ENCODE measurements around the gene FGR.

The FGR gene

DNA sequence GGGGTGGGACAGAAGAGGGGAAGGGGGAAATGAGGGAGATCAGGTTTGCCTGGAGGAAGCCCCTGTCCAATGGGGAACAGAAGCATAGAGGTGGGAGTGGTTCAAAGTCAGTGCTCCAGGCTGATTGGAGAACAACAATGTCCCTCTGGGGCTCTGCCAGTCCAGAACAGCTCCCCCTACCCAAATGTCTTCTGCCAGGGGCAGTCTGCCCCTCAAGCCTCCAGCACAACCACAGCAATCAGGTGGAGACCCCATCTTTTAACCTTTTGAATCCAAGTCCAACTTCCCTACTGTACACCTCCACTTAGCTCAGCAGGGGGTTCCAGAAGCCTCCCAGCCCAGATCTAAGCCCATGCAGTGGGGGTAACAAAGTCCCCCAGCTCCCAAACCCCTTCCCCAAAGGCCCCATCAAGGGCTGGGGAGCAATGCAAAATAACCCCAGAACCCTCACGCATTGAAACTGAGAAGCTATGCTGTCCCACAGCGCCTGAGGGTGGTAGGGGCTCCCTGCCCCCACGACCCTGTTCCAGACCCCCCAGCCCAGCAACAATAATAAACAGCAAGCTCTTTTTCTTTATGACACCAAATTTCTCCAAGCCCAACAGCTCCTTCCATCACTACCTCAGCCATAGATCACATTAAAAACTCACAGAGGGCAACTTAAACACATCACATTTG lies 34.3 kb downstream of the FGR start:
- DNase-seq (ENCODE audit: low read depth) = no peak

GRCh38 chr1:27599605-27600497 lies 35.1 kb downstream of the FGR start:
- DNase-seq (ENCODE audit: low read depth) = no peak

GRCh38 chr1:27598902-27599528 lies 36.0 kb downstream of the FGR start:
- DNase-seq (ENCODE audit: low read depth) = peak; percentile 70

DNA sequence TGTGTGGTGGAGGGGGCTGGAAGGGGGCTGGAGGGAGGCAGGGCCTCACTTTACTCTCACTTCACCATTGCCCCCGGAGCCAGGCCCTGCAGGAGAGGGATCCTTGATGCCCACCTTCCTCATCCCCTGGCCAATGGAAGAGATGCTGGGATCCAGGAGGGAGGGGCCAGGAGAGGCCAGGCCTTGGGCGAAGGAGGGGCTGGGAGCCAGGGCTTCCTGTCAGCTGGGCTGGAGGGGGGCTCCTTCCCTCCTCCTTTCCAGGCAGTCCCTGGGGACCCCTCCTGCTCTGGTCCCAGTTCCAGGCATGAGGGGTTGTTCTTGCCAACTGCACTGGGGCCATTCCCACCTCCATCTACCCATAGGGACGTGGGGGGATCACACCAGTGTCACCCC lies 36.7 kb downstream of the FGR start:
- DNase-seq (ENCODE audit: low read depth) = no peak

DNA sequence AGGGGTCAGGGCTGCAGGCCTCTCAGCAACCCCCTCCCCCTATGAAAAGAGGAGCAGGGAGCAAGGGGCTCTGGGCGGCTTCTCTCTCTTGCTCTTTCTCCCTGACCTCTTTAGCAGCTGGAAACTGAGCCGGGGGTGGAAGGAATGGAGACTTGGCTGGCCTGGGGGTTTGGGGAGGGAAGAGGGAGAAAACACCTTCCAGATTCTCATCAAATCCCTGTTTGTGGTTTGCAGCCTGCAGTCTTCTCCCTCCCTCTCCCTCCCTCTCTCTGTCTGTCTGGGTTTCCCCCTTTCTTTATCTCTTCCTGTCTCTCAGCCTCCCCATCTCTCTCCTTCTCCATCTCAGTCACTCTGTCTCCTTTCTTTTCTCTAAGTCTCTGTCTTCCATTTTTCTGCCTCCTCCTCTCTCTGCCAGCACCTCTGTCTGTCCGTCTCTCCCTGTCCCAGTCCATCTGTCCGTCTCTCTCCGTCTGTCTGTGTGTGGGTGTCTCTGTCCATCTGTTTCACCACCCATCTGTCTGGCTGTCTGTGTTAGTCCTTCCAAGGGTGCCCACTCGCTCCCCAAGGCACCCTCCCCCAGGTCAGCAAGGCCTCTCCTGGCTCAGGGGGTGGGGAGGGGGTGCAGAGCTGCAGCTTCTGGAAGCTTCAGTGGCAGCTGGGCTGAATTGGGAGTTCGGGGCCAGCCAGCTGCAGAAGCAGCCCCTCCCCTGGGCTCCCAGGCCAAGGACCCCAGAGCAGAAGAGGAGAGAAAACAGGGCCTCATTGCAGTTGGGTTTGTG lies 37.3 kb downstream of the FGR start:
- DNase-seq (ENCODE audit: low read depth) = no peak

DNA sequence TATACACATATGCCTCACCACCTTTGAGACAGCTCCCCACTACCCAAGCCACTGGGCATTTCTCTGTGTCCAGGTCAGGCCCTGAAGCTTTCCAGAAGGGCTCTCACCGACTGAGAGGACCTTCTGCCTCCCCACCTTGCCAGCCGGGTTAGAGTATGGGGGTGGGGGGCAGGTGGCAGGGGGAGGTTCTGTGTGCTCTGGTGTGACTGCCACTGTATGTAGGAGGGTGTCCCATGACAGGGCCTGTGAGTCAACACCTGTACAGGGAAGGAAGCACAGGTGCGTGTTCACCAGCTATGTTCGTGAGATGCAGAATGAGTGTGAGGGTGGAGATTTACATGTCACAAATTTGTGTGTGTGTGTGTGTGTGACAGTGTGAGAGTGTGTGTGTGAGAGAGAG lies 38.0 kb downstream of the FGR start:
- no peak for DNase-seq (ENCODE audit: low read depth)

GRCh38 chr1:27596261-27596660 lies 38.7 kb downstream of the FGR start:
- DNase-seq (ENCODE audit: low read depth) = no peak

- no peak for DNase-seq (ENCODE audit: low read depth)
These were observed 39.4 kb downstream of the FGR start for GRCh38 chr1:27595597-27595996.

DNA sequence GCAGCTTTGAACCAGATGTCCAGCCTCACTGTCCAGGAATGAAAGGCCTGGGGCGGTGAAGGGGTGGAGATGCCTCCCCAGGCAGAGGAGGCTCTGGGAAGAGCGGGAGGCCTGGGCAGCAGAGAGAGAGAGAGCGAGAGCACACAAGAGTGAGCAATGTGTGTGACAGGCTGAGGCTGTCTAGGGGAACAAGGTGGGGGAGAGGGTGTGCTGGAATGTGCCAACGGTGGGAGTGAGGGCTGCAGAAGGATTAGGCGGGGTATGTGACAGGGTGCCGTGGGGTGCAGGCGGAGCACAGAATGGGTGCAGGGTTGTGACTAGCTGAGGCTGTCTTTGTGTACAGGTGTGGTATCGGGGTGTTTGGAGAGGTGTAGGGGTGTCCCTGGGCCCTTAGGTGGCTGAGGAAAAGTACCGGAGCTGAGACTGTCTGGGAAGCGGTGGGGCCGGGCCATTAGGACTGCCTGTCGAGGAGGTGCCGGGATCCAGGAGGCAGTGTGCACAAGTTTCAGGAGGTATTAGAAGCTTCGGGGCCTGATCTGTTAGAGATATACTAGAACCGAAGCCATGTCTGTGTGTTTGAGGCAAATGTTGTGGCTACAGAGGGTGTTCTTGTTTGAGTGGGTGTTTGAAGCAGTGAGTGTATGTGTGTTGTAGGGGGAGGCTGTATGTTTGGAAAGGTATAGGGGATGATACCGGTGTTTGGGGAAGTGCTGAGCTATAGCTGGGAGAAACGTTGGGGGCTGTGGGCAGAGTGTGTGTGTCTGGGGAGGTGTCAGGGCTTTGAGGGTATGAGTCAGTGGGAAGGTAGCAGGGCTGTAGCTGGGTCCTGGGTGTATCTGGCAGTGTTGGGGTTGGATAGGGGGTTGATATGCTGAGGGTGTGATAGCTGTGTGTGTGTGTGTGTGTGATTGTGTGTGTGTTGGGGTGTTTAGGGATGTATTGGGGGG lies 40.1 kb downstream of the FGR start:
- no peak for DNase-seq (ENCODE audit: low read depth)

DNA sequence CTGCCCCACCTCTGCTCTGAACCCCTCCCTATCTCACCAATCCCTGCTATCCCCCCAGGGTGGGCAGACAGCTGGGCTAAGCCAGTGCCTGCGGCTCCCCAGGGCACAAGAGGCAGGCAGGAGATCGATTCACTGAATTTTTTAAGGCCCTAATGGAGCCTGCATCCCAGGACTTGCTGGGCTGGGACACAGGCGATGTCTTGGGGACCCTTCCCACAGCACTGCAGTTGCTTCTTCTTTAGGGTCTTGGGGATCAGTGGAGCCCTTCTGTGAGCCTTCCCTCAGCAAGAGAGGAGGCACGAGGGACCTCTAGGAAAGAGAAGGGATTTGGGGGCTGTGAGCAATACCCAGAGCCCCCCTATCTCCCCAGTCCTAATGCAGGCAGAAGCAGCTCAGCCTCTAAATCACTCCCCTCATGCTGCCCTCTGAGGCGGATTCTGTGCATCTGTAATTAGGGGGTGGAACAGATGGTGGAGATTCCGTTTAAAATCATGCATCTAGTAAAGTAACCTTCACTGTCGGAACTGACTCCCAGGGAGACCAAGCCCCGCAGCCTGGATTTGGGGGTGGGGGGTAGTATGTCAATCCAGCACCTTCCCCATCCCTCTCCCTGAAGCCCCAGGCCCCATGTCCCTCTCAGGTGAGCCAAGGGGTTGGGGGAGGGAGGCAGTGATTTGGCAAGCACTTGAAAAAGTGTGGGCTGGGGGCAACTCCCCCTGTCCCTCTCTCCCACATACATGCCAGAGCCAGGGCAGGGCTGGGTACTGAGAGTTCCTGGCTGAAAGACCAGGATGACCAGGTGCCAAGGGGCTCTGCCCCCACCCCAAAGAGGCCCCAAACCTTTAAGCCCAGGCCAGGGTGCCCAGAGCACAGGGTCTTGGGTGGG lies 41.1 kb downstream of the FGR start:
- DNase-seq (ENCODE audit: low read depth) = no peak

- no peak for DNase-seq (ENCODE audit: low read depth)
These were observed 41.9 kb downstream of the FGR start for GRCh38 chr1:27592931-27593677.

DNA sequence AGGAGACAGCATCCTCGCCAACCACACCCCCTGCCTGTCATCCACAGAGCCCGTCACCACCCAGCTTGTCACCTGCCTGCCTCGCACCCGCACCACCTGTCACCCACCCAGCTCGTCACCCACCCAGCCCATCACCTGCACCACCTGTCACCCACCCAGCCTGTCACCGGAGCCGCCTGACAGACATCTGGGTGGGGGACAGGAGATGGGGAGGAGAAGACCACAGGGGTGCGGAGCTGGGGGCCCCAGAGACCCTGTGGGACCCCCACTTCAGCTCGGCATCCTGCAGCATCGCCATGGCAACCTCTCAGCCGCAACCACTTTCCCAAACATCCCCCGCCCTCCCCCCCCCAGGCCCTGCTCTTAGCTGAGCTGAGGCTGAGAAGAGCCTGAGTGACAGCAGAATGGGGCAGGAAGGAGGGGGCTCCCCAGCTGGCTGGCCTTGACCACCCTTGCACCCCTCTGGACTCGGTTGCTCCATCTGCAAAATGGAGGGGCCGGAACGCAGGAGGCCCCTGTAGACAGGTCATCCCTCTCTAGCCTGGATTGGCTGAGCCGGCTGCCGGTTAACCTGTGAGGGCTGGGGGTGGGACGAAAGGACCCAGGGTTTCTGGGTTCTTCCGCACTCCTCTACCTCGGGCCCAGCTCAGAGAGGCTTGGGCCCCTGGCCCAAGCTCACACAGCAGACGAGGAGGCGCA lies 42.6 kb downstream of the FGR start:
- no peak for DNase-seq (ENCODE audit: low read depth)

GRCh38 chr1:27591622-27592021 lies 43.4 kb downstream of the FGR start:
- no peak for DNase-seq (ENCODE audit: low read depth)

DNA sequence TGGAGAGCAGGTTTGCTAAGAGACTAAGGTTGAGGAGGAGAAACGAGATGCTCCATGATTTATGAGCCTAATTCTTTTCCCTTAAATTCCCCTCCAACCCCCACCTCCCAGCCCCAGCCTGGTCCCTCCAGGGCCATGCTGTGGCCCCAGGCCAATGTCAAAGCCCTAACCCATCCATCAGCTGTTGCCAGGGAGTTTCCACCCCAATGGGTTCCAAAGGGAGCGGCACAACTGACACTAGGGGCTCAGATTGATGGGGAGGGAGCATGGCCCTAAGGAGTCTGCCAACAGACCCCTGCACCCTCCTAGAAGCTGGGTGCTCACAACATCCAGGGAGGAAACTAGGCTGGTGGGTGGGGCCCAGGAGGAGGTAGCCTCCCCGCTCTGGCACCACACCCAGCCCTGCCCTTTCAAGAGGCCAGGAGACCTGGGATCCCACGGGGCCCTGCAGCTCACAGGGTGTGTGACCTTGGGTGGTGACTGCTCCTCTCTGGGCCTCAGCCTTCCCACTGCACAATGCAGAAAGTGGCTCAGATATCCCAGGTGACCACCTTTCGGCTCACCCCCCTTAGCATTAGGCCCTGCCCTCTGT lies 44.0 kb downstream of the FGR start:
- DNase-seq (ENCODE audit: low read depth) = no peak

- peak; percentile 43 for DNase-seq (ENCODE audit: low read depth)
These were observed 45.1 kb downstream of the FGR start for GRCh38 chr1:27589841-27590426.

DNA sequence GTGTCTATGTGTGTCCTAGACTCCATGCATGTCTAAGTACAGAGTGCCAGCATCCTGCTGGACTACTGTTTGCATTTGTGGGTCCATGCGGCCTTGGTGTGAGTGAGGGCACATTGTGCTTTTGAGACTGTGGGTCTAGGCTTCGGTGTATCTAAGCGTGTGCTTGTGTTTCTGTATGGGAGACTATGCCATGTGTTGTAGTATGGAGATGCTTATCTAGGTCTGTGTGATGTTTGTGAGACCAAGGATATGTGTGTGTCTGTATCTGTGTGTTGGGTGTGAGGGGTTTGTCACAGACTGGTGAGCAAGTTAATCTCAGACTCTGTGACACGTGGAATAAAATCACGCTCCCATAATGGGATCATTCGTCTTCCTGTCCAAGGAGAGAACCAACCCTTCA lies 45.5 kb downstream of the FGR start:
- no peak for DNase-seq (ENCODE audit: low read depth)

GRCh38 chr1:27588256-27589232 lies 46.4 kb downstream of the FGR start:
- no peak for DNase-seq (ENCODE audit: low read depth)

Measured in fibroblast of the conjunctiva (primary cell).